ENCODE data around the gene KL. TPM values are rescaled to one million over a fixed set of nuclear protein-coding genes. Genes with fewer than 3 reads are reported as not detected.

The KL gene
- total RNA-seq, 2 donors from 2014 or later, result 1.1 to 1.9 TPM

- DNase-seq (ENCODE audit: low spot score), result no peak
- TF ChIP-seq, protein P1, sequence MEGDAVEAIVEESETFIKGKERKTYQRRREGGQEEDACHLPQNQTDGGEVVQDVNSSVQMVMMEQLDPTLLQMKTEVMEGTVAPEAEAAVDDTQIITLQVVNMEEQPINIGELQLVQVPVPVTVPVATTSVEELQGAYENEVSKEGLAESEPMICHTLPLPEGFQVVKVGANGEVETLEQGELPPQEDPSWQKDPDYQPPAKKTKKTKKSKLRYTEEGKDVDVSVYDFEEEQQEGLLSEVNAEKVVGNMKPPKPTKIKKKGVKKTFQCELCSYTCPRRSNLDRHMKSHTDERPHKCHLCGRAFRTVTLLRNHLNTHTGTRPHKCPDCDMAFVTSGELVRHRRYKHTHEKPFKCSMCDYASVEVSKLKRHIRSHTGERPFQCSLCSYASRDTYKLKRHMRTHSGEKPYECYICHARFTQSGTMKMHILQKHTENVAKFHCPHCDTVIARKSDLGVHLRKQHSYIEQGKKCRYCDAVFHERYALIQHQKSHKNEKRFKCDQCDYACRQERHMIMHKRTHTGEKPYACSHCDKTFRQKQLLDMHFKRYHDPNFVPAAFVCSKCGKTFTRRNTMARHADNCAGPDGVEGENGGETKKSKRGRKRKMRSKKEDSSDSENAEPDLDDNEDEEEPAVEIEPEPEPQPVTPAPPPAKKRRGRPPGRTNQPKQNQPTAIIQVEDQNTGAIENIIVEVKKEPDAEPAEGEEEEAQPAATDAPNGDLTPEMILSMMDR (IDR thresholded peaks at IDR 0.05), result no peak
- Histone ChIP-seq H3K27me3 (replicated peaks; ENCODE audit: insufficient read depth) (no peaks in the 10 kb centered on the region), H3K36me3 (no peaks in the 10 kb centered on the region), H3K4me3 (no peak overlapping the region), H3K9me3 (no peaks in the 10 kb centered on the region), H3K4me1 (ENCODE audit: control insufficient read depth in 1 of 2, low read depth in 2 of 2) (peaks cover 0 to 3% of the 10 kb centered on the region in 2 donors), H3K27ac (no peak overlapping the region)
- ATAC-seq (ENCODE audit: insufficient number of reproducible peaks, low FRiP score, low read depth), result no peak
These were observed 60.1 kb downstream of the KL start for GRCh38 chr13:33076001-33076992.

DNA sequence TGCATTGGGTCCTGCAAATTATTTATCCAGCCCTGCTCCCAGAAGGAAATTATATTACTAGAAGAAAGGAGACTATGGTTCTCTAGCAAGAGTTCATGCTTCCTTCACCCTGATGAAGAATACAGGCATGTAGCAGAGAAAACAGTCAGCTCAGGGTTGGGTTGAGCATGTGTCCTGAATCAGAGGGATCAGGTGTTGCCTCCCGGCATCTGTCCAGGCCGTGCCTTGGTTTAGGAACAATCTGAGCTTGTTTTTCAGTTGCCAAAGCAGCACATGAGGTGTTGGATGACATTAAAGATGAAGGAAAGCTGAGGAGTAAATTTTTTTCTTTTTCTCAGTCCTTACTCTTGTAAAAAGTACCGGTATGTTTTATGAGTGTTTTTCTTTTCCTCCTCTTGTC is 62.0 kb downstream of the KL start:
- Histone ChIP-seq H3K36me3 (no peaks in the 10 kb centered on the region), H3K27ac (no peak overlapping the region), H3K4me1 (ENCODE audit: control insufficient read depth in 1 of 2, low read depth in 2 of 2) (peaks cover 0 to 3% of the 10 kb centered on the region in 2 donors), H3K4me3 (no peak overlapping the region), H3K9me3 (no peaks in the 10 kb centered on the region), H3K27me3 (replicated peaks; ENCODE audit: insufficient read depth) (no peaks in the 10 kb centered on the region)
- no peak for DNase-seq (ENCODE audit: low spot score)
- no peak for ATAC-seq (ENCODE audit: insufficient number of reproducible peaks, low FRiP score, low read depth)
- TF ChIP-seq, protein P1 (IDR thresholded peaks at IDR 0.05), result no peak

GRCh38 chr13:33079960-33080359 is 63.7 kb downstream of the KL start:
- no peaks in the 10 kb centered on the region for H3K36me3 ChIP-seq
- ATAC-seq (ENCODE audit: insufficient number of reproducible peaks, low FRiP score, low read depth) (no peak), DNase-seq (ENCODE audit: low spot score) (no peak)
- H3K4me1 ChIP-seq (ENCODE audit: control insufficient read depth in 1 of 2, low read depth in 2 of 2), result peaks cover 0 to 3% of the 10 kb centered on the region in 2 donors
- no peak overlapping the region for H3K4me3 ChIP-seq
- H3K27ac ChIP-seq, result no peak overlapping the region
- TF ChIP-seq, protein P1 (IDR thresholded peaks at IDR 0.05), result no peak
- H3K9me3 ChIP-seq, result no peaks in the 10 kb centered on the region
- no peaks in the 10 kb centered on the region for H3K27me3 ChIP-seq (replicated peaks; ENCODE audit: insufficient read depth)

GRCh38 chr13:33080972-33081590 is 64.9 kb downstream of the KL start:
- Histone ChIP-seq H3K4me1 (ENCODE audit: control insufficient read depth in 1 of 2, low read depth in 2 of 2) (peaks cover 0 to 3% of the 10 kb centered on the region in 2 donors), H3K9me3 (no peaks in the 10 kb centered on the region), H3K4me3 (no peak overlapping the region), H3K27ac (no peak overlapping the region), H3K27me3 (replicated peaks; ENCODE audit: insufficient read depth) (no peaks in the 10 kb centered on the region), H3K36me3 (no peaks in the 10 kb centered on the region)
- TF ChIP-seq, protein P1 (IDR thresholded peaks at IDR 0.05), result no peak
- ATAC-seq (ENCODE audit: insufficient number of reproducible peaks, low FRiP score, low read depth) (no peak), DNase-seq (ENCODE audit: low spot score) (no peak)

DNA sequence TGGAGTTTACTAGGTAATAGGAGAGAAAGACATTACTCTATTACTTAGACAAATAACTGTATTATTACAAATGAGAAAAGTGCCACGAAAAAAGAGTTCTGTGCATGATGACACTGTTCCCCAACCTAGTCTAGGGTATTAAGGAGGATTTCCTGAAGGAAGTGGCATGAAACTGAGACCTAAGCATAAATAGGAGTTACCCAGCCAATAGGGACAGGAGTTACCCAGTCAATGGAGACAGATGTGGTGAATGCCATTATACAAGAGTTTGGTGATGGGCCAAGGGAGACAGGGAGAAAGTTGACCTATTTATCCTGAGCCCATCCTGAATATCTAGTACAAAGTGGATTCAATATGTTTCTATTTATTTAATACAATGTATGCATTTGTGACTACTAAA is 65.4 kb downstream of the KL start:
- H3K27ac ChIP-seq, result no peak overlapping the region
- no peak for ATAC-seq (ENCODE audit: insufficient number of reproducible peaks, low FRiP score, low read depth)
- TF ChIP-seq, protein P1 (IDR thresholded peaks at IDR 0.05), result no peak

More for the DNA sequence above, 65.4 kb downstream of the KL start:
- Histone ChIP-seq H3K36me3 (no peaks in the 10 kb centered on the region), H3K4me3 (no peak overlapping the region), H3K27me3 (replicated peaks; ENCODE audit: insufficient read depth) (no peaks in the 10 kb centered on the region), H3K9me3 (no peaks in the 10 kb centered on the region), H3K4me1 (ENCODE audit: control insufficient read depth in 1 of 2, low read depth in 2 of 2) (peaks cover 0 to 3% of the 10 kb centered on the region in 2 donors)
- DNase-seq (ENCODE audit: low spot score), result no peak
